Prostate gland (tissue), 2 donors: ENCODE measurements around the gene BMPER.

ENCODE experiments used
- CTCF ChIP-seq, 4 experiments: fragments of 200-600 bp in 2 of 4; fragments of 450-650 bp in 2 of 4; sonication (generic) in 2 of 4; IDR thresholded peaks; 1 replicate in 3 of 4; 2 replicates in 1 of 4; pipeline ENCODE4 v1.5.1; 2016 to 2019; ENCODE audit warnings: antibody characterized with exemption in 4 of 4, mild to moderate bottlenecking in 2 of 4, moderate library complexity in 2 of 4
- POLR2A ChIP-seq: fragments of 450-650 bp; IDR thresholded peaks from one replicate; pipeline ENCODE4 v1.6.1; 2016; ENCODE audit warnings: antibody characterized with exemption, mild to moderate bottlenecking

- TF ChIP-seq CTCF (IDR thresholded peaks at IDR 0.05) (no peak), POLR2A (no peak)
These were observed 91.6 kb downstream of the BMPER start for GRCh38 chr7:33996899-33997298.
